H1 (cell line): ENCODE data around the gene SEC14L3. TPM values are rescaled to one million over a fixed set of nuclear protein-coding genes. Genes with fewer than 3 reads are reported as not detected.

Source experiments
- CTCF ChIA-PET: fragments of 300-600 bp; sonication (Branson Sonifier 250); formaldehyde crosslinking; loops from one replicate; lab custom pipeline; 2021; ENCODE audit not compliant: partially characterized antibody; lab: Charles Lee
- POLR2A ChIA-PET: fragments of 300-600 bp; sonication (Branson Sonifier 250); formaldehyde crosslinking; loops from one replicate; lab custom pipeline; 2021; ENCODE audit warnings: inconsistent platforms; ENCODE audit not compliant: partially characterized antibody; lab: Charles Lee
- DNase-seq, 2 experiments: peaks; one replicate each; pipeline versions ENCODE4 v3.0.0 to v3.0.0-alpha.2; 2010 to 2022; ENCODE audit warnings: low spot score in 2 of 2, low read depth in 1 of 2, mixed read lengths in 1 of 2
- FAIRE-seq: peaks from 2 replicates; lab custom pipeline; 2011; peaks lifted over from hg19 to GRCh38; lab: Jason Lieb, UNC
- H2AFZ ChIP-seq: 2 replicates; pipeline ENCODE4 v1.8.1; 2012; ENCODE audit warnings: low read length, inconsistent platforms
- H2AK5ac ChIP-seq: 2 replicates; pipeline ENCODE4 v1.6.1; 2013; ENCODE audit warnings: low read depth, low read length
- H2BK120ac ChIP-seq: replicated peaks from 2 replicates; pipeline ENCODE3; 2013; ENCODE audit warnings: low read depth, low read length, inconsistent platforms
- H2BK12ac ChIP-seq: 2 replicates; pipeline ENCODE4 v1.6.1; 2013; ENCODE audit warnings: low read depth, low read length
- H2BK15ac ChIP-seq: 2 replicates; pipeline ENCODE4 v1.6.1; 2013; ENCODE audit warnings: low read length
- H2BK20ac ChIP-seq: 2 replicates; pipeline ENCODE4 v1.6.1; 2013; ENCODE audit warnings: low read length
- H2BK5ac ChIP-seq: 2 replicates; pipeline ENCODE4 v1.6.1; 2013; ENCODE audit warnings: low read depth, low read length
- H3K14ac ChIP-seq: 2 replicates; pipeline ENCODE4 v1.6.1; 2013; ENCODE audit warnings: inconsistent platforms; ENCODE audit not compliant: insufficient read length
- H3K18ac ChIP-seq: 2 replicates; pipeline ENCODE4 v1.6.1; 2013; ENCODE audit warnings: low read length; ENCODE audit errors: extremely low read depth
- H3K23ac ChIP-seq: 2 replicates; pipeline ENCODE4 v1.6.1; 2013; ENCODE audit warnings: inconsistent platforms; ENCODE audit not compliant: insufficient read length
- H3K23me2 ChIP-seq: 2 replicates; pipeline ENCODE4 v1.6.1; 2013; ENCODE audit warnings: low read depth, low read length
- H3K27ac ChIP-seq: 2 replicates; pipeline ENCODE4 v1.6.1; 2011; ENCODE audit warnings: low read depth, low read length, inconsistent platforms
- H3K27me3 ChIP-seq, 4 experiments: replicated peaks in 1 of 4; 1 replicate in 1 of 4; 2 replicates in 3 of 4; pipeline versions ENCODE4 v1.6.1 to v1.8.1; 2011 to 2013; ENCODE audit warnings: low read length in 3 of 4, mild to moderate bottlenecking in 3 of 4, inconsistent platforms in 2 of 4, mixed read lengths in 2 of 4, moderate library complexity in 1 of 4; ENCODE audit not compliant: control insufficient read depth in 3 of 4, insufficient read depth in 3 of 4; ENCODE audit errors: extremely low read depth in 1 of 4
- H3K36me3 ChIP-seq, 4 experiments: 2 replicates each; pipeline versions ENCODE4 v1.6.1 to v1.8.1; 2011 to 2013; ENCODE audit warnings: mild to moderate bottlenecking in 4 of 4, low read length in 3 of 4, moderate library complexity in 2 of 4, control low read depth in 1 of 4, inconsistent platforms in 1 of 4; ENCODE audit not compliant: insufficient read depth in 4 of 4, control insufficient read depth in 2 of 4
- H3K4ac ChIP-seq: replicated peaks from 2 replicates; pipeline ENCODE3; 2013; ENCODE audit warnings: low read length, low read depth, mixed read lengths, inconsistent platforms; ENCODE audit not compliant: insufficient read length
- H3K4me1 ChIP-seq, 4 experiments: replicated peaks in 1 of 4; 1 replicate in 1 of 4; 2 replicates in 3 of 4; pipeline versions ENCODE4 v1.6.1 to v1.8.1; 2011 to 2013; ENCODE audit warnings: low read length in 3 of 4, inconsistent platforms in 2 of 4, mixed read lengths in 1 of 4; ENCODE audit not compliant: insufficient read depth in 4 of 4, control insufficient read depth in 3 of 4
- H3K4me2 ChIP-seq, 2 experiments: 2 replicates each; pipeline versions ENCODE4 v1.6.1 to v1.8.1; 2011 to 2013; ENCODE audit warnings: low read depth in 2 of 2, low read length in 2 of 2, control low read depth in 1 of 2, inconsistent platforms in 1 of 2, mild to moderate bottlenecking in 1 of 2; ENCODE audit not compliant: insufficient read depth in 1 of 2
- H3K4me3 ChIP-seq, 4 experiments: fragments of 200-600, 300-600 bp in 1 of 4; sonication (generic), shearing (Covaris generic), sonication (Bioruptor Twin) in 1 of 4; 2 replicates each; pipeline versions ENCODE4 v1.5.1 to v1.8.1; 2011 to 2016; ENCODE audit warnings: low read length in 4 of 4, low read depth in 3 of 4, control low read depth in 2 of 4, inconsistent platforms in 2 of 4, mild to moderate bottlenecking in 2 of 4, mixed read lengths in 1 of 4, moderate library complexity in 1 of 4; ENCODE audit not compliant: insufficient read depth in 2 of 4; ENCODE audit errors: extremely low read depth in 1 of 4
- H3K56ac ChIP-seq: replicated peaks from 2 replicates; pipeline ENCODE3; 2013; ENCODE audit warnings: low read depth, mild to moderate bottlenecking, mixed read lengths, low read length, inconsistent platforms; ENCODE audit not compliant: insufficient read length
- H3K79me1 ChIP-seq: 2 replicates; pipeline ENCODE4 v1.6.1; 2013; ENCODE audit warnings: low read depth, low read length, control low read depth
- H3K79me2 ChIP-seq, 2 experiments: 2 replicates each; pipeline versions ENCODE4 v1.6.1 to v1.8.1; 2012 to 2013; ENCODE audit warnings: low read length in 2 of 2, mild to moderate bottlenecking in 2 of 2, inconsistent platforms in 1 of 2; ENCODE audit not compliant: insufficient read depth in 2 of 2, control insufficient read depth in 1 of 2
- H3K9ac ChIP-seq, 4 experiments: replicated peaks in 1 of 4; 1 replicate in 1 of 4; 2 replicates in 3 of 4; pipeline versions ENCODE4 v1.6.1 to v1.8.1; 2011 to 2013; ENCODE audit warnings: low read depth in 3 of 4, low read length in 3 of 4, control low read depth in 2 of 4, mild to moderate bottlenecking in 2 of 4, moderate library complexity in 2 of 4, inconsistent platforms in 1 of 4; ENCODE audit errors: extremely low read depth in 1 of 4
- H3K9me3 ChIP-seq, 2 experiments: 2 replicates each; pipeline versions ENCODE4 v1.6.1 to v1.8.1; 2012 to 2013; ENCODE audit warnings: mild to moderate bottlenecking in 2 of 2, moderate library complexity in 2 of 2, control low read depth in 1 of 2, inconsistent platforms in 1 of 2, low read depth in 1 of 2, low read length in 1 of 2, mixed read lengths in 1 of 2; ENCODE audit not compliant: insufficient read depth in 2 of 2
- H4K20me1 ChIP-seq, 2 experiments: replicated peaks in 1 of 2; 2 replicates each; pipeline versions ENCODE3 to v1.8.1; 2011 to 2013; ENCODE audit warnings: inconsistent platforms in 2 of 2, low read length in 2 of 2, mild to moderate bottlenecking in 1 of 2; ENCODE audit not compliant: insufficient read depth in 2 of 2, control insufficient read depth in 1 of 2
- H4K5ac ChIP-seq: 2 replicates; pipeline ENCODE4 v1.6.1; 2013; ENCODE audit warnings: low read length, low read depth, mixed read lengths, inconsistent platforms; ENCODE audit not compliant: insufficient read length
- H4K8ac ChIP-seq: 2 replicates; pipeline ENCODE4 v1.8.0; 2013; ENCODE audit warnings: mild to moderate bottlenecking, moderate library complexity, low read length, inconsistent platforms; ENCODE audit not compliant: insufficient read depth; ENCODE audit errors: extremely low read depth
- H4K91ac ChIP-seq: replicated peaks from 2 replicates; pipeline ENCODE3; 2013; ENCODE audit warnings: low read length, mixed read lengths, inconsistent platforms; ENCODE audit not compliant: insufficient read length
- POU5F1 ChIP-seq: IDR thresholded peaks from 2 replicates; pipeline ENCODE4 v1.6.1; 2011; ENCODE audit warnings: low read depth, mild to moderate bottlenecking, low read length, moderate library complexity
- WGBS, 2 experiments: shearing (Covaris generic) in 1 of 2; methylation state at CpG; one replicate each; pipeline versions ENCODE4 v1.1.6 to v1.1.7; 2013 to 2015; ENCODE audit warnings: low lambda C conversion rate in 2 of 2, mixed read lengths in 2 of 2, inconsistent platforms in 1 of 2, low coverage in 1 of 2, missing lambda C conversion rate in 1 of 2; ENCODE audit not compliant: insufficient replicate concordance in 2 of 2, insufficient coverage in 1 of 2, insufficient read length in 1 of 2; ENCODE audit errors: extremely low coverage in 1 of 2, missing lambda C conversion rate in 1 of 2; 5-methylcytosine and 5-hydroxymethylcytosine counted together
- polyA plus RNA-seq, 7 experiments: library from polyadenylated mRNA; depleted of rRNA in 3 of 7; stranded (reverse) in 5 of 7; unstranded in 2 of 7; fragments of >200 nt in 5 of 7; fragments of 200-250 nt in 2 of 7; gene quantifications; 1 replicate in 5 of 7; 2 replicates in 1 of 7; 4 replicates in 1 of 7; pipeline versions ENCODE4 v1.2.1 to v1.2.3, GENCODE V29; 2011 to 2013; ENCODE audit warnings: missing spikeins in 2 of 7, mixed read lengths in 2 of 7
- total RNA-seq: library from RNA; stranded (reverse); fragmentation: NEBNext Ultra II Directional; extraction: Animal tissue kit (Norgen Biotek cat#: 25700); gene quantifications from 2 replicates; pipeline ENCODE4 v1.2.1, GENCODE V29; 2021

SEC14L3 gene
- total and polyA plus RNA-seq, 2 of the 8 experiments (the other 6 are each of a cell fraction or from before 2014, with no cell fraction given): not detected

- Histone ChIP-seq H3K9me3 (no peaks in the 10 kb centered on the region), H3K4me1 (no peaks in the 10 kb centered on the region; a peak in 1 of 7 replicates), H4K91ac (no peak overlapping the region), H4K5ac (no peak overlapping the region), H3K27ac (no peak overlapping the region), H3K56ac (no peak overlapping the region), H4K20me1 (no peaks in the 10 kb centered on the region), H3K23me2 (no peaks in the 10 kb centered on the region), H3K36me3 (no peaks in the 10 kb centered on the region), H3K9ac (no peak overlapping the region), H2BK15ac (no peak overlapping the region), H4K8ac (no peak overlapping the region), H2BK5ac (no peak overlapping the region), H3K27me3 (no peaks in the 10 kb centered on the region), H2AFZ (no peak overlapping the region), H3K4me3 (no peak overlapping the region), H2BK20ac (no peak overlapping the region), H2AK5ac (no peak overlapping the region), H3K23ac (no peak overlapping the region), H3K79me1 (no peaks in the 10 kb centered on the region), H2BK12ac (no peak overlapping the region), H3K18ac (no peak overlapping the region), H3K4ac (no peak overlapping the region), H3K4me2 (no peak overlapping the region), H3K14ac (no peak overlapping the region), H2BK120ac (no peak overlapping the region), H3K79me2 (no peaks in the 10 kb centered on the region)
- ChIA-PET POLR2A (interaction anchor here (1.0 kb wide), 1 partner anchor 30 kb away, joined by 3 read pairs; no protein-coding TSS in a partner anchor), CTCF (interaction anchor here (0.7 to 1.2 kb wide), 6 partner anchors 13 to 519 kb away, joined by 3 to 6 read pairs (median 4); no protein-coding TSS in a partner anchor)
- 85% methylated on average over 6 of the region's 6 CpGs; no CpG with 5 or more reads in 1 of the 2 experiments for whole genome bisulfite sequencing, 2 experiments
- FAIRE-seq (no peak), DNase-seq (no peak)
- TF ChIP-seq POU5F1: no peak
Observed at GRCh38 chr22:30452861-30453260, 19.0 kb downstream of the SEC14L3 start.
